HG02678 (cell line): ENCODE results near the gene DTL.
A peak's percentile ranks its signal among the peaks of the same experiment; 100 is the strongest.

ENCODE experiments used
- ATAC-seq: cut with Tn5 transposase; IDR thresholded peaks from one replicate; pipeline ENCODE4 v1.9.1; 2021; ENCODE audit warnings: mild to moderate bottlenecking, moderate library complexity; ENCODE audit not compliant: unreplicated experiment

The DTL gene

GRCh38 chr1:212035835-212036605, 472 bp downstream of the DTL start:
- peak; percentile 11 for ATAC-seq

GRCh38 chr1:212037900-212038299, 2.4 kb downstream of the DTL start:
- ATAC-seq: no peak

- no peak for ATAC-seq
These were observed 4.1 kb downstream of the DTL start for GRCh38 chr1:212039622-212040021.

GRCh38 chr1:212040629-212041412, 5.3 kb downstream of the DTL start:
- no peak for ATAC-seq

- ATAC-seq: no peak
These were observed 6.9 kb downstream of the DTL start for GRCh38 chr1:212042436-212042835.

- ATAC-seq: no peak
These were observed 9.3 kb downstream of the DTL start for GRCh38 chr1:212044851-212045250.

GRCh38 chr1:212045981-212046380, 10.4 kb downstream of the DTL start:
- ATAC-seq: no peak

GRCh38 chr1:212053993-212054392, 18.4 kb downstream of the DTL start:
- ATAC-seq: no peak

- no peak for ATAC-seq
These were observed 19.8 kb downstream of the DTL start for GRCh38 chr1:212055333-212055732.

GRCh38 chr1:212060632-212061472, 25.3 kb downstream of the DTL start:
- ATAC-seq: no peak

GRCh38 chr1:212062832-212063438, 27.4 kb downstream of the DTL start:
- ATAC-seq: no peak

GRCh38 chr1:212067787-212068186, 32.2 kb downstream of the DTL start:
- no peak for ATAC-seq

GRCh38 chr1:212070720-212071302, 35.3 kb downstream of the DTL start:
- no peak for ATAC-seq

- no peak for ATAC-seq
These were observed 36.5 kb downstream of the DTL start for GRCh38 chr1:212072047-212072446.

- ATAC-seq: no peak
These were observed 37.9 kb downstream of the DTL start for GRCh38 chr1:212073490-212073889.

- ATAC-seq: no peak
These were observed 38.8 kb downstream of the DTL start for GRCh38 chr1:212074313-212074712.

GRCh38 chr1:212074856-212075255, 39.3 kb downstream of the DTL start:
- no peak for ATAC-seq

- ATAC-seq: no peak
These were observed 41.5 kb downstream of the DTL start for GRCh38 chr1:212077028-212077427.

- ATAC-seq: no peak
These were observed 43.3 kb downstream of the DTL start for GRCh38 chr1:212078826-212079225.

GRCh38 chr1:212082765-212083406, 47.3 kb downstream of the DTL start:
- ATAC-seq: no peak
